Pancreas (tissue), 10 donors: ENCODE results near the gene SLC50A1. TPM values are rescaled to one million over a fixed set of nuclear protein-coding genes. Genes with fewer than 3 reads are reported as not detected.

ENCODE experiments used
- ATAC-seq, 4 donors: fragments of 200-7000 bp; cut with Tn5 transposase; one replicate each; pipeline versions ENCODE4 v1.8.0 to v1.9.1; 2020; ENCODE audit warnings: mild to moderate bottlenecking in 4 of 4, moderate library complexity in 4 of 4
- DNase-seq, 6 donors: peaks; one replicate each; pipeline ENCODE4 v3.0.0-alpha.2; 2020
- FAIRE-seq: peaks from 2 replicates; lab custom pipeline; 2012; peaks lifted over from hg19 to GRCh38; lab: Jason Lieb, UNC
- H3K27ac ChIP-seq, 4 donors: fragments of 200-600 bp; sonication (generic); 1 replicate in 3 of 4; 2 replicates in 1 of 4; pipeline versions ENCODE4 v1.5.0 to v1.8.0; 2020
- H3K27me3 ChIP-seq, 4 donors: fragments of 200-600 bp; one replicate each; pipeline ENCODE4 v1.8.0; 2021
- H3K36me3 ChIP-seq, 3 donors: fragments of 200-600 bp; sonication (generic) in 1 of 3; one replicate each; pipeline versions ENCODE4 v1.5.0 to v1.8.0; 2020 to 2021
- H3K4me1 ChIP-seq, 3 donors: fragments of 200-600 bp; one replicate each; pipeline ENCODE4 v1.8.0; 2021
- H3K4me3 ChIP-seq, 4 donors: fragments of 200-600 bp; sonication (generic) in 2 of 4; one replicate each; pipeline versions ENCODE4 v1.5.0 to v1.8.0; 2020 to 2021
- H3K9me3 ChIP-seq, 4 donors: fragments of 200-600 bp; one replicate each; pipeline ENCODE4 v1.8.0; 2021
- WGBS, 2 donors: extraction: QIAGEN DNeasy Blood & Tissue Kit; methylation state at CpG; one replicate each; pipeline ENCODE4 v1.1.7; 2013; 5-methylcytosine and 5-hydroxymethylcytosine counted together
- intact Hi-C, 3 donors: fragments of 100-400 bp; cut with DNase I; formaldehyde crosslinking; loops; one replicate each; pipeline versions ENCODE4 v1.11.1 to v1.14.2; 2022
- polyA plus RNA-seq, 2 donors: library from polyadenylated mRNA; stranded (reverse); fragments of 200-250 nt; gene quantifications; one replicate each; pipeline ENCODE4 v1.2.3, GENCODE V29; 2013
- total RNA-seq, 6 donors: library from RNA; stranded (reverse); fragmentation: NEBNext Ultra II Directional in 4 of 6; extraction: Animal tissue kit (Norgen Biotek cat#: 25700) in 4 of 6; gene quantifications; one replicate each; pipeline versions ENCODE4 v1.2.1 to v1.2.4, GENCODE V29; 2021 to 2023
- TF ChIP-seq, protein P1 (sequence below), 4 donors: fragments of 200-600 bp; sonication (generic) in 3 of 4; IDR thresholded peaks; one replicate each; pipeline versions ENCODE4 v1.5.0 to v1.8.0; 2021; ENCODE audit warnings: antibody characterized with exemption in 4 of 4
- donor health status: healthy with polysubstance abuse.
- donor health status: DM: no; HTN: no; CAD: no; lungs with moderate emphysema.
- donor health status: DM: no; HTN: no; CAD: no.
- donor health status: control.
- donor health status: control.
- donor health status: Bipolar disorder and iron deficiency.
- donor health status: DM: yes; HTN: yes; CAD: no.
- donor health status: DM: no; HTN: no; CAD: no.
- donor health status: DM: no; HTN: no; CAD: no.
- donor health status: DM: yes; HTN: yes; CAD: no.

SLC50A1 gene
- total and polyA plus RNA-seq, 8 donors: 18.7 to 33.3 (median 29.4) TPM

DNA sequence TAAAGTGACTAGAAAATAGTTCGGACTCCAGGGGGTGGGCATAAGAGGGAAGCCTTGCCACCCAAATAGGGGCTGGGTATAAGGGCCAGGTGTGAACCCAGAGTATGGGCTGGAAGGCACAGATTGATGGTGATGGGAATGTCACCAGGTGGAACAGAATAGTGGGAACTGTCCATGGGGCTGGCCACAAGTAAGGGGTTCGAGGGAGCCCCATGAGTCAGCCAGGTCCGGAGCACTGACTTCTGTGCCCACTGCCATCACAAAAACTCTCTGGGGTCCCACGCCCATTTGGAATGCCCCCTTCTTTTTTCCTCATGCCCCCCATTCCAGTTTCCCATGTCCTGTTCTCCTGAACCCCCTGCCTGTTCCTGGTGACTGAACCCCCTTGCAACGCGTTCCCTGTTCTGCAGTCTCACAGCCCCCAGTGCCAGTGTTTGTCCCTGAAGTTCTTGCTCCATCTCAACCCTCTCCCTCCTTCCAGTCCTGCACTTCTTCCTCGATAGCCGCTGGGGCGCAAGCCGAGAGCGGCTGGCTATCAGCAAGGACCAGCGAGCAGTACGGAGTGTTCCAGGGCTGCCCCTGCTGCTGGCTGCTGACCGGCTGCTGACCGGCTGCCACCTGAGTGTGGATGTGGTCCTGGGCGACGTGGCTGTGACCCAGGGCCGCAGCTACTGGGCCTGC is 45.9 kb downstream of the SLC50A1 start:
- no peaks in the 10 kb centered on the region for H3K27me3 ChIP-seq
- DNase-seq (peak in 3 of 6 donors; percentile 12 to 22 (median 13)), ATAC-seq (no peak), FAIRE-seq (no peak)
- intact Hi-C loops: no loop called here
- H3K9me3 ChIP-seq: no peaks in the 10 kb centered on the region
- no peak overlapping the region for H3K27ac ChIP-seq
- WGBS, 2 donors: 87 to 90% methylated on average over 18 of the region's 18 CpGs
- H3K4me1 ChIP-seq: peaks cover 24 to 31% (median 30%) of the 10 kb centered on the region in 3 donors
- H3K36me3 ChIP-seq: no peaks in the 10 kb centered on the region
- TF ChIP-seq, protein P1, sequence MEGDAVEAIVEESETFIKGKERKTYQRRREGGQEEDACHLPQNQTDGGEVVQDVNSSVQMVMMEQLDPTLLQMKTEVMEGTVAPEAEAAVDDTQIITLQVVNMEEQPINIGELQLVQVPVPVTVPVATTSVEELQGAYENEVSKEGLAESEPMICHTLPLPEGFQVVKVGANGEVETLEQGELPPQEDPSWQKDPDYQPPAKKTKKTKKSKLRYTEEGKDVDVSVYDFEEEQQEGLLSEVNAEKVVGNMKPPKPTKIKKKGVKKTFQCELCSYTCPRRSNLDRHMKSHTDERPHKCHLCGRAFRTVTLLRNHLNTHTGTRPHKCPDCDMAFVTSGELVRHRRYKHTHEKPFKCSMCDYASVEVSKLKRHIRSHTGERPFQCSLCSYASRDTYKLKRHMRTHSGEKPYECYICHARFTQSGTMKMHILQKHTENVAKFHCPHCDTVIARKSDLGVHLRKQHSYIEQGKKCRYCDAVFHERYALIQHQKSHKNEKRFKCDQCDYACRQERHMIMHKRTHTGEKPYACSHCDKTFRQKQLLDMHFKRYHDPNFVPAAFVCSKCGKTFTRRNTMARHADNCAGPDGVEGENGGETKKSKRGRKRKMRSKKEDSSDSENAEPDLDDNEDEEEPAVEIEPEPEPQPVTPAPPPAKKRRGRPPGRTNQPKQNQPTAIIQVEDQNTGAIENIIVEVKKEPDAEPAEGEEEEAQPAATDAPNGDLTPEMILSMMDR (IDR thresholded peaks at IDR 0.05): no peak
- no peak overlapping the region for H3K4me3 ChIP-seq

DNA sequence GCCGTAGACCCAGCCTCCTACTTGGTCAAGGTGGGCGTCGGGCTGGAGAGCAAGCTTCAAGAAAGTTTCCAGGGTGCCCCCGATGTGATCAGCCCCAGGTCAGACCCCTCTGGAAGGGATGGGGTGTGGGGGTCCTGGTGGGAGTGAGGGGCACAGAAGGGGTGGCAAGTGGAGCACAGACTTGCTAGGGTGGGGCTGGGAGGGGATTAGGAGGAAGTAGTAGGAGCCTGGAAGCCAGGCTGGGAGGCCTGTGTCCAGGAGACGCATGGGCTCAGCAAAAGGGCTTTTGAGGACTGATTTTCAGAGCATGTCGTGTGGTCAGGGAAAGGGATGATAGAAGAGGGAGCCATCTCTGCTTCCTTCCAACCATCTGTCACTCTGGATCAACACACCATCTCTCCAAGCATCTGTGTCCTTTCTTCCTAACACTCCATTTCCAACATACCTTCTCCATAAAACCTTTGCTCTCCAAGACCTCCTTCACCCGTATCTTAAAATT is 46.4 kb downstream of the SLC50A1 start:
- Histone ChIP-seq H3K27me3 (no peaks in the 10 kb centered on the region), H3K4me3 (no peak overlapping the region), H3K27ac (no peak overlapping the region), H3K36me3 (no peaks in the 10 kb centered on the region), H3K9me3 (no peaks in the 10 kb centered on the region), H3K4me1 (peaks cover 29 to 31% (median 30%) of the 10 kb centered on the region in 3 donors)
- DNase-seq (peak in 4 of 6 donors; percentile 12 to 55 (median 28)), FAIRE-seq (no peak), ATAC-seq (no peak)
- intact Hi-C loops: no loop called here
- TF ChIP-seq, protein P1 (IDR thresholded peaks at IDR 0.05): no peak
- WGBS, 2 donors: 89 to 94% methylated on average over 7 of the region's 7 CpGs

DNA sequence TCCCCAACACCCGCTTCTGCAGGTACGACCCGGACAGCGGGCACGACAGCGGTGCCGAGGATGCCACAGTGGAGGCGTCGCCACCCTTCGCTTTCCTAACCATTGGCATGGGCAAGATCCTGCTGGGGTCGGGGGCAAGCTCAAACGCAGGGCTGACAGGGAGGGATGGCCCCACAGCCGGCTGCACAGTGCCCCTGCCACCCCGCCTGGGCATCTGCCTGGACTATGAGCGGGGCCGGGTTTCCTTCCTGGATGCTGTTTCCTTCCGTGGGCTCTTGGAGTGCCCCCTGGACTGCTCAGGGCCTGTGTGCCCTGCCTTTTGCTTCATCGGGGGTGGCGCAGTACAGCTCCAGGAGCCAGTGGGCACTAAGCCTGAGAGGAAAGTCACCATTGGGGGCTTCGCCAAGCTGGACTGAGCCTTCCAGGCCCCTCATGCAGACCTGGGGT is 48.1 kb downstream of the SLC50A1 start:
- no peak overlapping the region for H3K27ac ChIP-seq
- DNase-seq (peak in 3 of 6 donors; percentile 32 to 77 (median 53)), FAIRE-seq (no peak), ATAC-seq (no peak)
- intact Hi-C loops: no loop called here
- H3K4me3 ChIP-seq: no peak overlapping the region
- H3K4me1 ChIP-seq: peaks cover 28 to 34% (median 31%) of the 10 kb centered on the region in 3 donors
- TF ChIP-seq, protein P1 (IDR thresholded peaks at IDR 0.05): no peak
- H3K36me3 ChIP-seq: no peaks in the 10 kb centered on the region
- H3K9me3 ChIP-seq: no peaks in the 10 kb centered on the region
- WGBS, 2 donors: 92 to 93% methylated on average over 20 of the region's 20 CpGs
- H3K27me3 ChIP-seq: no peaks in the 10 kb centered on the region

DNA sequence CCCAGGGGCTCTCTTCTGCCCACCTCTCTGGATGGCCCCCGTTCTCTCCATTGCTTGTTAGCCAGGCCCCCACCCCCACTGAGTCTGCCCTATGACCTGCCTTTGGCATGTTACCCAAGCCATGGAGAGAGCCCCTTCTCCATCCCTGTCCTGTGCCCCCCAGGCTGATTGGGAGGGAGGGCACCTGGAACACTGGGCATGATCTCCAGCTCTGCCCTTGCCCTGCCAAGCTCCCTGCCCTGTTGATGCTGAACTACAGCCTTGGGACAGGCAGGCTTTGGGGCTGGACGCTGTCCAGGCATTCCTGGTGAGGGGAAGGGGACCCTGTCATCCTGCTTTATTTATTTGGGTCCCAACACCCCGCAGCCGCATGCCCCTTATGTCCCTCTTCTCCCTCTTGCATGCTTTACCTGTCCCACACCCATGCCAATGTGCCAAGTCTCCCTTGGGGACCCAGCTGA is 48.7 kb downstream of the SLC50A1 start:
- Histone ChIP-seq H3K4me1 (peaks cover 28 to 34% (median 31%) of the 10 kb centered on the region in 3 donors), H3K27me3 (no peaks in the 10 kb centered on the region), H3K4me3 (no peak overlapping the region), H3K9me3 (no peaks in the 10 kb centered on the region), H3K27ac (peak overlapping the region; percentile 77 to 88 (median 84)), H3K36me3 (no peaks in the 10 kb centered on the region)
- TF ChIP-seq, protein P1 (IDR thresholded peaks at IDR 0.05): no peak
- DNase-seq: peak in 4 of 6 donors; percentile 28 to 72 (median 48)
- intact Hi-C loops: no loop called here
- no peak for ATAC-seq
- FAIRE-seq: no peak
- WGBS, 2 donors: 65 to 71% methylated on average over 4 of the region's 4 CpGs
